Ecto neural progenitor cell (in vitro differentiated cells): ENCODE data around the gene TMEM229B.
"Not testable (repeated sequence)": the region's sequence is repeated elsewhere in the genome, so short reads cannot be mapped to it uniquely, and the experiment has no call there.

Source experiments
- DNase-seq: peaks from one replicate; pipeline ENCODE4 v3.0.0-alpha.2; 2018; ENCODE audit warnings: low spot score

TMEM229B gene

DNA sequence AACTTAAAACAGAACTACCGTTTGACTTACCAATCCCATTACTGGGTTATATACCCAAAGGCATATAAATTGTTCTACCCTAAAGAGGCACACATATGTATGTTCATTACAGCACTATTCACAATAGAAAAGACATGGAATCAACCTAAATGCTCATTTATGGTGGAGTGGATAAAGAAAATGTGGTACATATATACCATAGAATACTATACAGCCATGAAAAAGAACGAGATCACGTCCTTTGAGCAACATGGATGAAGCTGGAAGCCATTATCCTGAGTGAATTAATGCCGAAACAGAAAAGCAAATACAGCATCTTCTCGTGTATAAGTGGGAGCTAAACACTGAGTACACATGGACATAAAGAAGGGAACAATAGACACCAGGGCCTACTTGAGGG lies 31.8 kb downstream of the TMEM229B start:
- no peak for DNase-seq

DNA sequence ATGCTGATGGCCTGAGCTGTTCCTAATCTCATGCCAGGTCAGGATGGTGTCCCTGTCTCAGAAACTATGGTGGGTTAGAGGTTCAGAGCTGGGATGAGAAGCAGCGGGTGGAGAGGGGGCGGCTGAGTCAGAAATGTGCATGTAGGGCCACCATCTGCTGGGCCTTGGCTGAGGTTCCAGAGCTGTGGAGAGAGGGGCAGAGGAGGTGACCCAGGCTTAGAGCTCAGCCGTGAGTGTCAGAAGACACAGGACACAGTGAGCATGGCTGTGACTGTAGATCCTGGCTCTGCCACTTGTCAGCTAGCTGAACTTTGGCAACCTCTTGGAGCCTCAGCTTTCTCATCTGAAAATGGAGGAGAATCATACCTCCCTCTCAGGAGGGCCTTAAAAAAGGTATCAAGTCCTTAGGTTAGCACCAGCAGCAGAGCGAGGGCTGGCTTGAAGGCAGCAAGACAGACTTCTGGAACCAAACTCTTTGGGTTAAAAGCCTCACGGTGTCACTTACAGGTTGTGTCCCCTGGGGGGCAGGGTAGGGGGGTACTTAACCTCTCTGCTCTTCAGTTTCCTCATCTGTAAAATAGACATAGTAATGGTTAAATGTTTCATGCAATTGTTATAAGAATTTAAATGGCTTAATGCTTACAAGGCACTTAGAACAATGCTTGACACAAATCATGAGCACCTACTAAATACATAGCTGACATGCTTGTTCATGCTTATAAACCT lies 34.8 kb downstream of the TMEM229B start:
- no peak for DNase-seq

DNA sequence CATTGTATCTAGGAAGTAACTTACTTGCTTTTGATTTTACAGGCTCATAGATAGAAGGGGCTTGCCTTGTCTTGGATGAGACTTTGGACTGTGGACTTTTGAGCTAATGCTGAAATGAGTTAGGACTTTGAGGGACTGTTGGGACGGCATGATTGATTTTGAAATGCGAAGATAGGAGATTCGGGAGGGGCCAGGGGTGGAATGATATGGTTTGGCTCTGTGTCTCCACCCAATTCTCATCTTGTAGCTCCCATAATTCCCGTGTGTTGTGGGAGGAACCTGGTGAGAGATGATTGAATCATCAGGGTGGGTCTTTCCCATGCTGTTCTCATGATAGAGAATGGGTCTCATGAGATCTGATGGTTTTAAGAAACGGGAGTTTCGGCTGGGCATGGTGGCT lies 36.9 kb downstream of the TMEM229B start:
- DNase-seq = not testable (repeated sequence)

DNA sequence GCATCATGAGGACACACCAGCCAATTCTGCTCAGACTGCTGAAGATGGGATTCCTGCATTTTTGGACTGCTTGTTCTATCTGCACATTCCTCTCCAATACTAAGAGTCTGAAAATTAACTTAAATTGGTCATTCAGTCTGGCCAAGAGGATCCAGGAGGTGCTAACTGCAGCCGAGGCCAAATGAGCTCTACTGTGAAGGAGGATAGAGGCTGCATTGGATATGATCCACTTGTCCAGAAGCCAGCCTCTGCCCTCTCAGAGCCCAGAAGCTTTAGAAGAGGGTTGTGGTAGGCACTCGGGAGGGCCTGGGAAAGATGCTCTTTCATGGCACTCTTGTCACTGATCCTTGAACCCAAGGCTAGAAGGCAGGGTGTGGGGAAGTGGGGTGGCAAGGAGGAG lies 39.4 kb downstream of the TMEM229B start:
- DNase-seq = no peak

DNA sequence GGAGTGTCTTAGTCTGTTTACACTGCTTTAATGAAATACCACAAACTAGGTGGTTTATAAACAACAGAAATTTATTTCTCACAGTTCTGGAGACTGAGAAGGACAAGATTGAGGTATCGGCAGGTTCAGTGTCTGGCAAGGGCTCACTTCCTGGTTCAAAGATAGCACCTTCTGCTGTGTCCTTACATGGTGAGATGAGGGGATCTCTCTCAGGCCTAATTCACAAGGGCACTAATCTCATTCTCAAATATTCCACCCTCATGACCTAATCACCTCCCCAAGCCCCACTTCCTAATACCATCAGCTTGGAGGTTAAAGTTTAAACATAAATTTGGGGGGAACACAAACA lies 41.5 kb downstream of the TMEM229B start:
- DNase-seq = no peak

DNA sequence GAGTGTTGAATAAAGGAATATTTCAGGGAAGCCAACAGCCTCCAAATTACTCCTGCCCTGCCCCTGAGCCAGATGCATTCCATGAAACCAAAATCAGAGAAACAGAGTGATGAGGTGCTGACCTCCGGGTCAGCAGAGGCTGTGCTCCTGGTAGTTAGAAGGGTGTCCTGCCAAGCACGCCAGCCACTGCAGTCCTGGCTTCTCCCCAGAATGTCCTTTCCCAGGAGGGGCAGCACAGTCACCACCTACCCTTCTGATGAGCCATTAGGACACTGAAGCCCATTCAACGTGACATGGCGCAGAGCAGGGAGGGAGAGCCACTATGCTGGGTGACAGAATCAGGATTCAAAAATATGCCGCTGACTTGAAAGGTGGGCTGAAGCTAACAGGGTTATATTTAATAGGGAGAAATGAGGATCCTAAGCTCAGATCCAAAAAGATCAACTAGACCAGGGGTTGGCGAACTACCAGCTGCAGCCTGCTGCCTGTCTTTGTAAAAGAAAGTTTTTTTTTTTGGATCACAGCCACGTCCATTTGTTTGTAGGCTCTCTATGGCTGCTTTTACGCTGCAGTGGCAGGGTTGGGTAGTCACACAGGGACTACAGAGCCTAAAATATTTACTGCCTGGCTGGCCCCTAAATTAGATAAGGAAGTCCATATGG lies 42.0 kb downstream of the TMEM229B start:
- DNase-seq = no peak

DNA sequence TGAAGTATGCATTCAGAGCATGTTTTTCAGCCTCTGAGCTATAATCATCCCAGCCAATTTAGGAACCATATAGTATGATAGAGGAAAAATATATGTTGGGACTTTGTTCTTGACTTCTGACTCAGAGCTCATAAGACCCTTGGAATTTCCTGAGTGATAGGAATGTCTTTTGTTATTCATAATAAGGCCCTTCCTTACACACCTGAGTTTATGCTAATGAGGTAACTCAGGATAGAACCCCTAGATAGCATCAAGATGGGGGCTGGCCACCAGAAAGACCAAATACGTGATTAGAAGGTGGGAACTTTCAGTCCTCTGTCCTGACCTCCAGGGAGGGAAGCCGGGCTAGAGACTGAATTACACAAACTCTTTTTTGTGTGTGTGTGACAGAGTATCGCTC lies 44.1 kb downstream of the TMEM229B start:
- DNase-seq = no peak

DNA sequence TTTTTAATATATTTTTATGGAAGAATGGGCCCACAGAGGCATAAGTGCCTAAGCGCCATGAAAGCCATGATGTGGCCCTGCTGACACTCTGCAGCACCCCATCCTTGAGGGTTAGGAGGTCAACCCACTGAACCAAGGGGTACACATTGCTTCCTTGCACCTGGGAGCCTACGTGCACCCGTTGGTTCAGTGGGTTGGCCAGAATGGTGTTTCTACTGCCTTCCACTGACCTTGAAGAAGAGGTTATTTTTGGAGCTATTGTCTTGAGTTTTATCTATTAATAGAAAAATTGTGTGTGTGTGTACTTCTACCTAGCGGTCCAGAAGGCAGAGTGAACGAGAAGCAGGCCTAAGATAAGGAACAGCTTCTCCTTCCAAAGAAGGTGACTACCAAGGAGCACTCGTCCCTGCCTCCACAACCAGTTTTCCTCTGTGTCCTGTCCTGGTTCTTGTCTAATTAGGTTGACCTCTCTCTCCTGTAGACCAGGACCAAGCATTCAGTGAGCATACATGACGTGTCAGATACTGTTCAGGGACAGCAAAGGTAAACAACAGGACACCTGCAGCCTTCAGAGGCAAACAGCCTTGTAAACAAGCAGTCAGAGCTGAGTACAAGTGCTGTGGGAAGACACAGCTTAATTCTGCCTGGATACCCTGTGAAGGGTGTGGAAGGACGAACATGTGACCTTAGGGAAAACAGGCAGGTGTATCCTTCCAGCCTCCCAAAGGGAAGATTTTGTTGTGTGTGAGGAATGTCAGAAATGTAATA lies 46.2 kb downstream of the TMEM229B start:
- no peak for DNase-seq

DNA sequence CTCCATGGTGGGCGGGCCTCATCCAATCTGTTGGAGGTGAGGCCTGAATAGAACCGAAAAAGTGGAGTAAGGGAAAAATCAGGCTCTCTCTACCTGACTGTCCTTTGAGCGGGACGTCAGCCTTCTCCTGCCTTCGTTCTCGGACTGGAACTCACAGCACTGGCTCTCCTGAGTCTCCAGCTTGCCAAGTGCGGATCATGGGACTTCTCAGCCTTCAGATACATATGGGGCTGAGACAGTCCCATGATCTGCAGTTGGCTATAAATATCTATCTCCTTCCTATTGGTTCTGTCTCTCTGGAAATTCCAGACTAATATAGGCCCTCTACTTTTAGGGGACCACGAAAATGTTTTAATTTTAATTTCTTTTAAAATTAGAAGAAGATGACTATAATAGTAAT lies 46.8 kb downstream of the TMEM229B start:
- no peak for DNase-seq

DNA sequence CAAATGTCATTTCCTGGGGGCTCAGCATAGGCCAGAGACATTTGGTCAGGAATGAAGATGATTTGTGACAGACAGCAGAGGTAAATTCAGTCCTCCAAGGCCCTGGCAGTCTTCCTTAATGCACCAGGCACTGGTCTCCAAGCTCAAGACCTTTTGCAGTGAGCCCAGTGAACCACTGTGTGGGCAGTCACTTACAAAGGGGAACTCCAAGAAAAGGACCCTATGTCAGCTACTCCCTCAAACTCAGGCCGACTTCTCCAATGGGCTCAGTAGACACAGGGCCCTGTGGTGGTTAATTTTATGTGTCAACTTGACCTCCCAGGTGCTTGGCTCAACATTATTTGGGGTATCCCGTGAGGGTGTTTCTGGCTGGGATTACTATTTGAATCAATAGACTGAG lies 47.3 kb downstream of the TMEM229B start:
- no peak for DNase-seq

DNA sequence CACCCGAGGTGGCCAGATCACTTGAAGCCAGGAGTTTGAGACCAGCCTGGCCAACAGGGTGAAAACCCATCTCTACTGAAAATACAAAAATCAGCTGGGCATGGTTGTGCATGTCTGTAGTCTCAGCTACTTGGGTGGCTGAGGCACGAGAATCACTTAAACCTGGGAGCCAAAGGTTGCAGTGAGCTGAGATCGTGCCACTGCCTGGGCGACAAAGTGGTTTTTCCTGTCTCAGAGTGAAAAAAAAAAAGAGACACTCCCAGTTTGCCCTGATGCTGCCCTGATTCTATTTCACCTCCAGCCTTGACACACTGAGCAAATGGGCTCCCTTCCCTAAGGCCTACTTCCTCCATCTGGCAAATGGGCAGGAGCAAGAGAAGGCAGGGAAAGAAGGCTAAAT lies 48.0 kb downstream of the TMEM229B start:
- no peak for DNase-seq

DNA sequence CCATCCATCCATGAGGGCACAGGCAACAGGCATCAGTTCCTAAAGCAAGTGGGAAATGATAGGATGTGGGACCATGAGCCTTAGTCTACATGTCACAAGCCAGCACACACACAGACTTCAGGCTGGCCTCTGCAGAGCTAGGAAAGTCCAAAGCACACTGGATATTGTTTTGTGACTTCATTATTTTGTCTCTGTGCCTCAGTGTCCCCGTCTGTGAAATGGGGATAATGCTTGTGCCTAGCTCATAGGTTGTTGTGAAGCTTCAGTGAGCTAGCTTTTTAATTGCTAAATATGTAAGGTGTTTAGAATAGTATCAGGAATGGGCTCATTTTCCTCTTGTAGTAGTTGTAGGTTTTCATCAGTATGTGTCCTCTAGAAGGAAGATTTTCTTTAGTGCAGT lies 49.6 kb downstream of the TMEM229B start:
- DNase-seq = no peak

DNA sequence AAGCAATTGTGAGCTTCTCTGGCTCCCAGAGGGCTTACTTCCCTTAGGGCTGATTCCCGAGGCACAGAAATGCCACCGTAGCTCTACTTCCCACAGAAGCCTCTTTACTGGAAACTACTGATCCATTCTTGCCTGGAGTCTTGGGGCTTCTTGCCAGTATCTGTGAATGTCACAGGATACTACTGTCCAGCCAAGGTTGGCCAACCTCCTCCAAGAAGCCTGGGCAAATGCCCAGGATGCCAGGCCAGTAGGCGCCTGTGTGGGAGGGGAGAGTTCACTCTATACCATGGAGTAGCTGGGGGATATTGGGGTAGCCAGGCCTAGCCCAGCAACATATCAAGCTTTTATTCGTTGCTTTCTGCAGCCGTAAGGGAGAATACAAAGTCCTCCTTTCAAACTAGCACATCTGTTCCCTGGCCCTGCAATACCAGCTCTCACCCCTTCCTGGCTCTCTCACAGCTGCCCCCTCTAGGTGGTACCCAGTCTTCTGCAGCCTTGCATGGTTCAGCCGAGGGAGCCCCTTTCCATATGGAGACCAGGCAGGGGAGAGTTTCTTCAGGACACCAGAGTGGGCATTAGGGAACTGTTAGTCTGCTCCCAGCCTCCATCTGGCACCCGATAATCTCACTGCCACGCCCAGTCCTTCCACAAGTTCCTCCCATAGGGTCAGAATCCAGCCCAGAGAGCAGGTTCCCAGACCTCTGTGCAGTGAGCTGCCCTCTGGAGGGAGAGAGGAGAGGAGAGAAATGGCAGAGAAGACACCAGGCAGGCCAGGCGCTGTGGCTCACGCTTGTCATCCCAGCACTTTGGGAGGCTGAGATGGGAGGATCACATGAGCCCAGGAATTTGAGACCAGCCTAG lies 52.3 kb downstream of the TMEM229B start:
- no peak for DNase-seq

DNA sequence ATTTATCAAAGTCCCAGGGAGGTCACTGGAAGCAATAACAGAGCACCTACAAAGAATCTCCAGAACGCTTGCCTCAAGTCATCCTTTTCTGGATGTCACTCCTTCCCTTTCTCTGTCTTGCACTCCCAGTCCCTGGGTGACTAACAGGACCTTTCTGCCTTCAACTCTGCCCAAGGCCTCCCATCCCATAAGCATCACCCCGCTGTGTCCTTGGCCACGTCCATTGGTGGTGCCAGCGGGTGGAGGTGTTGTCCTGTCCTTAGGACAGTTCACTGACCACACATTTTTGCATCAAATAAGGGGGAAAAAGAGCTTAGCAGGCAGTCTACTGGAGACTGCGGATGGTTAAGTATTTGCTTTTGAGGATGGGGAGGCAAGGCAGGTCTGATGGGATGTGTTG lies 52.9 kb downstream of the TMEM229B start:
- DNase-seq = no peak

DNA sequence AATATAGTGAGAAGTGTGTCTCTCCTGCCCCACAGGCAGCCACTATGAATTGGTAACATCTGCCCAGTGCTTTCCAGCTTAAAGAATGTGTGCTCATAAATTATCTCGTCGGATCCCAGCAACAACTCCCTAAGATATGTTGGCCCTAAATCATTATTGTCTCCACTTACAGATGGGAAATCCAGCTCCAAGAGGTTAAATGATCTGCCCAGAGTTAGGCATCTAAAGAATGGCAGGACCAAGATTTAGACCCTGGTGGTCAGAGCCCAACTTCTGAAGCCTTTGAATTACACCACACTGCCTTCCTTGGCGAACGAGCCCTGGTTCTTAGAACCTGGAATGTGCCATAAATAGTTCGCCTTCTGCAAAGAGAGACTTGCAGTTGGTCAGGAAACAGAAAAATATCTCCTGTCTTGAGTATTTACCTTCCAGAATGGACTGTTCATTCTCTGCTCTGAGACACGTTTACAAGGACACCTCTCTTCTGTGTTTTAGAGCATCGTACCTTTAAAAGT lies 56.4 kb downstream of the TMEM229B start:
- no peak for DNase-seq

DNA sequence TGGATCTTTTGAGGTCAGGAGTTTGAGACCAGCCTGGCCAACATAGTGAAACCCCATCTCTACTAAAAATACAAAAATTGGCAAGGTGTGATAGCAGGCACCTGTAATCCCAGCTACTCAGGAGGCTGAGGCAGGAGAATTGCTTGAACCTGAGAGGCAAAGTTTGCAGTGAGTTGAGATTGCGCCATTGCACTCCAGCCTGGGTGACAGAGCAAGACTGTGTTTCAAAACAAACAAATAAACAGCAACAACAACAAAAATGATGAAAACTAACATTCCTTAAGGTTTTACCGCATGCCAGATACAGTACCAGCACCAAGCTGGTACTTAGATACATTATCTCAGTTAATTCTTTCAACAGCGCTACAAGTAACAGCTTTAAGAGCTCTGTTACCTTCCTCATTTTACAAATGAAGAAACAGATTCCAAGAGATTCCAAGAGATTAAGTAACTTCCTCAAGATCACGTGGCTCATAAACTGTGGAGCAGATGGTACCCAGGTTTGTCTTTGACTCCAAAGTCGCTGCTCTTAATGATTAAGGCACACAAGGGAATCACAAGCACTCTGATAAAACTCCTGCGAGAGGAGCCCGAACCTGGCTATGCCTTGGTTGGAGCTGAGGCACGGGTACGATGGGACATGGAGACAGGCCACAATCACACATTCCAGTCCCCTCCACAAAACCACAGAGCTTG lies 58.9 kb downstream of the TMEM229B start:
- no peak for DNase-seq

DNA sequence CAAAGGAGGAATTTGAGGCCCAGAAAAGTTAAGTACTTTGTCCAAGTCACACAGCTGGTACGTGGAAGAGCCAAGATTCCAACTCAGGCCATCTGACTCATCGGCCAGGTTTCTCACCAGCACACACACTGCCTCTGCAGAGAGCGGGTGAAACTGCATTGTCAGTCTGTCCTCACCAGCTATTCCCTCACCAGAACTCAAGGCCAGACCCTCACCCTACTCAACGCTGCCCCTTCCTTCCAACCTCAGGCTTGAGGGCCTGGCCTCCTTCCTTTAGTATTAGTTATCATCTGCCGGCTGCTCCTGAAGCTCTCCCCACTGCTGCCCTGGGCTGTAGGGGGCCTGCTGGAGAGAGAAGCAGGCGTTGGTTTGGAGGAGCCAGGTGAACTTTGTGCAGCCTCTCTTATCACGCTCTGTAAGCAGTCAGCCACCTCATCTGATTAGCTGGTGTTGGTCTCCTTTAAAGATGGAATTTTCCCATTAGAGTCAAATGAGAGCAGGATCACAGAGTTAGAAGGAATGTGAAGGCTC lies 60.0 kb downstream of the TMEM229B start:
- no peak for DNase-seq

DNA sequence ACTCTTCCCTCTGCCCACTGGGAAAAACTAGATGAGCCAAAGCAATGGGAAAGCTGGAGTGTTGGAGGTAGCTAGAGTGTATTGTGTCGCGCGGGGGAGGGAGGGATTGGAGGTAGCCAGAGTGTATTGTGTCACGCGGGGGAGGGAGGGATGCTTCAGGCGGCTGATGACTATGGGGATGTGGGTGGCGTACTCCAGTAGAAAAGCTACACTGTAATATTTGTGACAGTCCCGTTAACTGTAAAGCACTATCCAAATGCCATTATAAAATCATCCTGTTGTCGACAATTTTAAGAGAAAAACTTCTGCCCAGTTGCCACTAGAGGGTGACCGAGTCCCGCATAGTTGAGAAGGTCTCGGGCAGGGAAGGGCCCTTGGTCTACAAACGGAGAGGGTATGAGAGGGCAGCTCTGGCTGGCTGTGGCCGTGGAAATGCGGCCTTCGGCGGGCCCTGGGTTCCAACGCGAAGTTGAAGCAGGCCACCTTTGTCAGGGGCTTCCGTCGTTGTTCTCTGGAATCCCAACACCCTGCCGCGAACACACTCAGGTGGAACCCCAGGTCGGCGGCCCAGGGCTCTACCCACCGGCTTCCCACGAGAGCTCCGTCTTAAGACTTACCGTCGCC lies 61.4 kb downstream of the TMEM229B start:
- DNase-seq = peak; percentile 83

DNA sequence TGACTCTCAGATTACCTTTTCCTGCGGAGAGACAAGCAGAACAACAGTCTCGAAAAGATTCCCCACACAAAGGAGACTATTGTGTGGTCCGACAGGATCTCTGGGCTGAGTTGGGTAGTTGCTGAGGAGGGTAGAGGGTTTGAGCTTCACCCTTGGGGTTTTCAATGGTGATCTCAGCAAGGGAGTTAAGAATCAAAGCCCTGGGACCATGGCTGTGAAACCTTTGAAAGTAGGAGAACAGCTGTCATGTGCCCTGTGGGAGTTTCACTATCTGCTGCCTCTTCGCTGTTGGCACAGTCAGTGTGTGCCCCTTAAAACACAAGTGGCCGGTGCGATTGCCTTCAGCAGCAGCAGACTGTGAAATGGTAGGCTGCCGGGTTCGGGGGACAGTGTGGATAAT lies 62.4 kb downstream of the TMEM229B start:
- DNase-seq = no peak

DNA sequence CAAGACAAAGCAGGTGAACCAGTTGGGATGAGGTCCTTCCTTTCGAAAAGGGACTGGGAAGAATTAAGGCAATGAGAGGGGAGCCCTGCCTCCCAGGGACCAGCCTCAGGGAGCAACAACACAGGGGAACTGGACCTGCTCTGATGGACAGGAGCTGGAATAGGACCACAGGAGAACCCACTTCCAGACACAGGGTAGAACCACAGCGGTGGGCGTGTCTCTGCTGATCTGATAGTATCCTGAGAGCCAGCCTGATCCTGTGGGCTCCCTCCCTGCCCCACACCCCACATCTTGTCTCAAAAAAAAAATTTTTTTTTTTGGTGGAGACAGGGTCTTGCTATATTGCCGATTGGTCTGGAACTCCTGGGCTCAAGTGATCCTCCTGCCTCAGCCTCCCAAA lies 62.9 kb downstream of the TMEM229B start:
- no peak for DNase-seq

DNA sequence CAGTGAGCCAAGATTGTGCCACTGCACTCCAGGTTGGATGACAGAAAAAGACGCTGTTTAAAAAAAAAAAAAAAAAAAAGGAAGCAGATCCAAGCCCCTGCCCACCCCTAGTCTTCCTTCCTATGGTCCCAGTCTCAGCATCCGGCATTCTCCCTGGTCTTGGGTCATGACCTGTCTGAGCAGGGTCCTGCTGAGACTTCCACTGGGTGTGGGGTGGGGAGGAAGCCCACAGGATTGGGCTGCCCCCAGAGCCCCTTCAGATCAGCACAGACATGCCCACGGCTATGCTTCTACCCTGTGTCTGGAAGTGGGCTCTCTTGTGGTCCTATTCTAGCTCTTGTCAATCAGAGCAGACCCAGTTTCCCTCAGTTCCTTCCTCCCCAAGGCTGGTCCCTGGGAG lies 64.0 kb downstream of the TMEM229B start:
- DNase-seq = no peak
